Keratinocyte (primary cell): ENCODE results near the gene SLC25A19. TPM values are rescaled to one million over a fixed set of nuclear protein-coding genes. Genes with fewer than 3 reads are reported as not detected.

ENCODE experiments used
- DNase-seq: peaks from one replicate; pipeline ENCODE4 v3.0.0-alpha.2; 2011; ENCODE audit warnings: low read depth, missing footprints, low spot score
- FAIRE-seq: peaks from 2 replicates; lab custom pipeline; 2011; peaks lifted over from hg19 to GRCh38; lab: Jason Lieb, UNC
- H2AFZ ChIP-seq: 2 replicates; pipeline ENCODE4 v1.6.0; 2012; ENCODE audit warnings: low read length, control low read depth, inconsistent platforms; ENCODE audit not compliant: control insufficient read depth
- H3K27ac ChIP-seq: 2 replicates; pipeline ENCODE4 v1.5.1; 2011; ENCODE audit warnings: low read length; ENCODE audit not compliant: control insufficient read depth, insufficient read depth
- H3K27me3 ChIP-seq: 3 replicates; pipeline ENCODE4 v1.6.0; 2011; ENCODE audit warnings: low read length; ENCODE audit not compliant: control insufficient read depth, insufficient read depth; ENCODE audit errors: extremely low read depth
- H3K36me3 ChIP-seq, 2 experiments: 2 replicates in 1 of 2; 3 replicates in 1 of 2; pipeline ENCODE4 v1.5.1; 2011; ENCODE audit warnings: low read length in 2 of 2, mild to moderate bottlenecking in 1 of 2; ENCODE audit not compliant: control insufficient read depth in 2 of 2, insufficient read depth in 2 of 2; ENCODE audit errors: extremely low read depth in 1 of 2
- H3K4me1 ChIP-seq: 3 replicates; pipeline ENCODE4 v1.5.1; 2011; ENCODE audit warnings: low read length; ENCODE audit not compliant: control insufficient read depth, insufficient read depth; ENCODE audit errors: extremely low read depth
- H3K4me2 ChIP-seq: 3 replicates; pipeline ENCODE4 v1.6.0; 2011; ENCODE audit warnings: low read depth, low read length; ENCODE audit not compliant: control insufficient read depth, insufficient read depth; ENCODE audit errors: extremely low read depth
- H3K4me3 ChIP-seq, 3 experiments: fragments of 200-600 bp in 1 of 3; sonication (generic) in 1 of 3; 2 replicates in 2 of 3; 3 replicates in 1 of 3; pipeline ENCODE4 v1.5.1; 2011 to 2016; ENCODE audit warnings: low read length in 3 of 3, mild to moderate bottlenecking in 3 of 3, control low read depth in 2 of 3, inconsistent platforms in 1 of 3, low read depth in 1 of 3, mixed read lengths in 1 of 3, mixed run types in 1 of 3, moderate library complexity in 1 of 3; ENCODE audit not compliant: control insufficient read depth in 2 of 3, insufficient read depth in 2 of 3; ENCODE audit errors: extremely low read depth in 1 of 3
- H3K79me2 ChIP-seq: 2 replicates; pipeline ENCODE4 v1.6.0; 2012; ENCODE audit warnings: low read length; ENCODE audit not compliant: control insufficient read depth, insufficient read depth
- H3K9ac ChIP-seq: 3 replicates; pipeline ENCODE4 v1.6.0; 2011; ENCODE audit warnings: low read length; ENCODE audit not compliant: control insufficient read depth, insufficient read depth; ENCODE audit errors: extremely low read depth
- H3K9me1 ChIP-seq: 3 replicates; pipeline ENCODE4 v1.6.0; 2011; ENCODE audit warnings: low read length; ENCODE audit not compliant: control insufficient read depth, insufficient read depth; ENCODE audit errors: extremely low read depth
- H3K9me3 ChIP-seq: 2 replicates; pipeline ENCODE4 v1.5.1; 2012; ENCODE audit warnings: low read depth, low read length; ENCODE audit not compliant: control insufficient read depth
- H4K20me1 ChIP-seq: 3 replicates; pipeline ENCODE4 v1.6.0; 2011; ENCODE audit warnings: low read length; ENCODE audit not compliant: control insufficient read depth, insufficient read depth; ENCODE audit errors: extremely low read depth
- CTCF ChIP-seq, 3 experiments: IDR thresholded peaks in 1 of 3; conservative IDR thresholded peaks in 1 of 3; optimal IDR thresholded peaks in 1 of 3; 2 replicates in 2 of 3; 3 replicates in 1 of 3; pipeline versions ENCODE3 to v1.5.1; 2011; ENCODE audit warnings: low read length in 3 of 3, mild to moderate bottlenecking in 3 of 3, moderate library complexity in 2 of 3, control low read depth in 1 of 3, inconsistent platforms in 1 of 3; ENCODE audit not compliant: insufficient read depth in 2 of 3; ENCODE audit errors: extremely low read depth in 1 of 3
- EZH2 ChIP-seq: IDR thresholded peaks from one replicate; pipeline ENCODE4 v1.6.1; 2012; ENCODE audit warnings: inconsistent platforms, mild to moderate bottlenecking, low read length, moderate library complexity
- dilution Hi-C: fragments of 300-500 bp; cut with MboI; formaldehyde crosslinking; loops from one replicate; pipeline ENCODE4 v1.7.0; 2020; ENCODE audit warnings: low sequenced_read_pairs; ENCODE audit not compliant: extremely low pct_ligation_motif_present
- polyA plus RNA-seq, 5 experiments: library from polyadenylated mRNA; depleted of rRNA in 3 of 5; stranded (reverse) in 3 of 5; stranded (forward) in 1 of 5; unstranded in 1 of 5; fragments of >200 nt; gene quantifications; 1 replicate in 1 of 5; 2 replicates in 3 of 5; 3 replicates in 1 of 5; pipeline versions ENCODE4 v1.2.1 to v1.2.3, GENCODE V29; 2011 to 2012; ENCODE audit warnings: missing spikeins in 2 of 5, low read depth in 1 of 5, low replicate concordance in 1 of 5

The SLC25A19 gene
- polyA plus RNA-seq, 1 donor (not counting 4 experiments of a cell fraction or from before 2014, with no cell fraction given) = 7.0 TPM

- Histone ChIP-seq H2AFZ (no peak overlapping the region), H3K9me1 (no peaks in the 10 kb centered on the region), H3K9me3 (no peaks in the 10 kb centered on the region), H3K4me2 (no peak overlapping the region), H3K4me3 (no peak overlapping the region), H4K20me1 (no peaks in the 10 kb centered on the region), H3K27ac (no peak overlapping the region), H3K9ac (no peak overlapping the region), H3K79me2 (peaks cover 48% of the 10 kb centered on the region), H3K27me3 (no peaks in the 10 kb centered on the region), H3K4me1 (no peaks in the 10 kb centered on the region), H3K36me3 (peaks cover 0 to 2% of the 10 kb centered on the region in 2 experiments)
- DNase-seq (no peak), FAIRE-seq (no peak)
- dilution Hi-C loops = no loop called here
- TF ChIP-seq EZH2 = no peak
- no peak for TF ChIP-seq CTCF (optimal IDR thresholded peaks at IDR 0.05 in 1 of 3, IDR thresholded peaks at IDR 0.05 in 1 of 3, conservative IDR thresholded peaks at IDR 0.05 in 1 of 3; ENCODE audit: extremely low read depth in 1 of 3, insufficient read depth in 2 of 3, low read length in 3 of 3)
Observed at GRCh38 chr17:75252039-75252816, 37.0 kb downstream of the SLC25A19 start.

GRCh38 chr17:75250009-75250471, 39.2 kb downstream of the SLC25A19 start:
- Histone ChIP-seq H3K4me2 (no peak overlapping the region), H3K9me1 (no peaks in the 10 kb centered on the region)
- no peak for FAIRE-seq

More at GRCh38 chr17:75250009-75250471, 39.2 kb downstream of the SLC25A19 start:
- TF ChIP-seq EZH2 (no peak), CTCF (optimal IDR thresholded peaks at IDR 0.05 in 1 of 3, IDR thresholded peaks at IDR 0.05 in 1 of 3, conservative IDR thresholded peaks at IDR 0.05 in 1 of 3; ENCODE audit: extremely low read depth in 1 of 3, insufficient read depth in 2 of 3, low read length in 3 of 3) (no peak)
- H3K79me2 ChIP-seq = peaks cover 42% of the 10 kb centered on the region
- H3K27me3 ChIP-seq = no peaks in the 10 kb centered on the region
- DNase-seq = no peak
- H3K36me3 ChIP-seq = peaks cover 12 to 15% of the 10 kb centered on the region in 2 experiments
- dilution Hi-C loops = no loop called here
- no peak overlapping the region for H3K27ac ChIP-seq
- H4K20me1 ChIP-seq = no peaks in the 10 kb centered on the region
- no peak overlapping the region for H3K9ac ChIP-seq
- no peaks in the 10 kb centered on the region for H3K4me1 ChIP-seq
- H3K4me3 ChIP-seq = no peak overlapping the region
- no peaks in the 10 kb centered on the region for H3K9me3 ChIP-seq
- H2AFZ ChIP-seq = no peak overlapping the region
